HG03442 (cell line): ENCODE measurements around the gene EIF1AD.

Experiments
- ATAC-seq: cut with Tn5 transposase; IDR thresholded peaks from one replicate; pipeline ENCODE4 v1.9.1; 2021; ENCODE audit warnings: mild to moderate bottlenecking, moderate library complexity; ENCODE audit not compliant: unreplicated experiment

Gene EIF1AD

DNA sequence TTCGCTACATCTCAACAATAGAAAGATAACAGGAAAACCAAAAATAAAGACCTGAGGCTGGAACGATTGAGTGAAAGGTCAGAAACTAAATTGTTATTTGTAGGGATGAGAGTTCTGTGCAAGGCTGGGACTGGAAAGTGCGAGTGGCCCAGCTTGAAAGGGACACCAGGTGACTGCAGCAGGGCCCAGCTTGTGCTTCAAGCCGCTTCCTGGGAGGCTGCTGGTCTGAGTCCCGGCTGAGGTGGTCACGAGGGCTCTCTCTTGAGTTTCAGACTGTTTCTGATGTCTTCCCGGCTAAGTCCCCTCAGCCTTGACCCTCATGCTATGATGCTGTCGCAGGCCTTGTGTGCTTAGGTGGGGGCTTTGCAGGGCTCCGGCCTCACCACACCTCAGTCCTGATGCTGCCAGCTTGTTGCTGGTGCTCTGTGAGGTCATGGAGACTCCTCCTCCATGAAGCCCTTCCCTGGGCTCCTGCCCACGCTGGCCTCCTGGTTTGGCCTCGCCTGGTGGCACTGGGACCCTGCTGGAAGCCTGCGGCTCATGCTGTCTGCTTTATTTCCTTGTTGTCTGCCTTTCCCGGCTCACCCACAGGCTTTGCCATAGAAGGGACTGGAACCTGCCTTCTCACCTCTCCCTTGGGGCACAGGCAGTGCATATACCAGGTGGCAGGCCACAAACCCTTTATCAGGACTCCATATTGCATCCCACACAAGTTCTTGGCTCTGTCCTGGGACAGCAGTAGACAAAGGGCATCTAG, 4.4 kb upstream of the EIF1AD start:
- ATAC-seq, result no peak

DNA sequence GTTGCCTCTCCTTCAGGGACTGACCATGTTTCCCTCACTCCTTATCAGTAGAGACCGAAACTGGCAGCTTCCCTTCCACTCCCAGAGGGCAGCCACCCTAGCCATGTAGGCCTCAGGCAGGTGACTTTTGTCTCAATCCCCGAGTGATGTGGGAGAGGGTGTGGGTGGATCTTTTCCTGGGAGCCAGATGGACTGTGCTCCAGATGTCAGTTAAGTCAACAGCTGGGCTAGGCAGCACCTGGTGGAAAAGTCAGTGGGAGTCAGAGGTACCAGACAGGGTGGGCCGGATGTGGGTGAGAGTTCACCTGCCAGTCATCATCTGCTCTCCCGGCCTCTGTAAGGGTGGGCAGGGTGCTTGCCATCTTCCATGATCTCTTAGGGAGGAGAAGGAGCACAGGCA, 2.2 kb upstream of the EIF1AD start:
- no peak for ATAC-seq

DNA sequence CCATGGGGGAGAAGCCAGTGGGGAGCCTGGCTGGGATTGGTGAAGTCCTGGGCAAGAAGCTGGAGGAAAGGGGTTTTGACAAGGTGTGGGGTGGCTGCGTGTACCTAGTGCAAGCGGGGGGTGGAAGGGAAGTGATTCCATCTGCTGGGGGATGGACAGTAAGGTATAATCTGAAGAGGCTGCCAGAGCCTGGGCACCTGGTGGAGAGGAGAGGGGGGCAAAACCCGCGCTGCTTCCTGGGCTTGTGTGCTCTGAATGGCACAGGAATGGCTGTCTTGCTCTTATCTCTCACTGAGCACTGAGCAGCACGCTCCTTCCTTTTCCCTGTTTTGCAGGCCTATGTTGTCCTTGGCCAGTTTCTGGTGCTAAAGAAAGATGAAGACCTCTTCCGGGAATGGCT, 1.3 kb upstream of the EIF1AD start:
- no peak for ATAC-seq

DNA sequence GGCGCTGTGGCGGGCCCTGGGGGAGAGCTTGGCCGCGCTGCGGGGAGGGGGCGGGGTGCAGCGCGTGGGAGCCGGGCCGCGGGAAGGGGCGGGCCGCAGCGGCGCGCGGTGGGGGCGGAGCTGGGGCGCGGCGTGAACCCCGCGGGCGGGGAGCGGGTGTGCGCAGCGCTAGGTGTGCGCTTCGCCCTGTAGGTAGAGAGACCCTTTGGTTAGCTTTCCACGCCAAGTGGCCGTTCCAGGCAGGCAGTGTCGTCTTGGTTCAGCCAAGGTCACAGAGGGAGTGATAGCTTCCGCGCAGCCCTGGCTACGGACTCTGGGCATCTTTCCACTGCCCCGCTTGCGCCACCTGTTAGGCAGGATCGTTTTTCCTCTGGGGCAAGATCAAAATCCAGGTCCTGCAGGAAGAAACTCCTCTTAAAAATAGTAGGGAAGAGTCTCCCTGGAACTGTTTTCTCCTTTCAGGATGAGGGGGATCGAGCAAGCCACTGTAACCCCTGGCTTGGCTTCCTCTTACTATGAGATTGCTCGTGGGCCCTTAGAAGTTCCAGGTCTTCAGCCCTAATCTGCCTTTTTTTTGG, 780 bp upstream of the EIF1AD start:
- ATAC-seq, result peak; percentile 39

DNA sequence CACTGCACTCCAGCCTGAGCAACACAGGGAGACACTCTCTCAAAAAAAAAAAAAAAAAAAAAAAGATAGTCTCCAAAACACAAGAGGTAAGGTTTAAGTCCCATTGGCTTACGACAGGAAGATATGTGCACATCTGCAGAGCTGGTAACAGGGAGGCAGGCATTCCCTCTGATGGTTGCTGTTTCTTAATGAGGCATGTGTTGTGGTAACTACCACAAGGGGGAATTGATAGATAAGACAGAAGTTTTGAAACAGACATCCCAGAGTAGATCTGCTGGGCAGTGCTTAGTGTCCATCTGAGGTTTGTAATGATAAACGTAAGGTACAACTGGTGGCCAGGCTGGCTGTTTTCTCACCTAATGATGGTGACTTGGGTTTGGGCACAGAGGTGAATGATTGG, 4.7 kb downstream of the EIF1AD start:
- no peak for ATAC-seq

DNA sequence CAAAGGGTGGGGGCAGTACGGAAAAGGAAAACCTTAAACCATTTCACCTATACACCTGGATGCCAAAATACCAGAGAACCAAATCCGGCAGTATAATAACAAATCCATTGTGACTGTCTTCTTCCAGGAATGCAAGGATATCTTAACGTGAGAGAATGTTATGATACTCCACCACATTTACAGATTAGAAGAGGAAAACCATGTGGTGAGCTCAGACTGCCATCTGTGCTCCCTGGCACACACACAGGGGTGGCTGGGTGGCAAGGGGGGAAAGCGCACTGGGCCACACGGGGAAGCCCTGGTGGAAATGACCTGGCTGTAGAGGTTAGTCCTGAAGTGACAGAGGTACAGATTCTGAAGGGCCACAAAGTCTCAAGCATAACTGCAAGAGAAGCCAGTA, 9.9 kb downstream of the EIF1AD start:
- ATAC-seq, result no peak

DNA sequence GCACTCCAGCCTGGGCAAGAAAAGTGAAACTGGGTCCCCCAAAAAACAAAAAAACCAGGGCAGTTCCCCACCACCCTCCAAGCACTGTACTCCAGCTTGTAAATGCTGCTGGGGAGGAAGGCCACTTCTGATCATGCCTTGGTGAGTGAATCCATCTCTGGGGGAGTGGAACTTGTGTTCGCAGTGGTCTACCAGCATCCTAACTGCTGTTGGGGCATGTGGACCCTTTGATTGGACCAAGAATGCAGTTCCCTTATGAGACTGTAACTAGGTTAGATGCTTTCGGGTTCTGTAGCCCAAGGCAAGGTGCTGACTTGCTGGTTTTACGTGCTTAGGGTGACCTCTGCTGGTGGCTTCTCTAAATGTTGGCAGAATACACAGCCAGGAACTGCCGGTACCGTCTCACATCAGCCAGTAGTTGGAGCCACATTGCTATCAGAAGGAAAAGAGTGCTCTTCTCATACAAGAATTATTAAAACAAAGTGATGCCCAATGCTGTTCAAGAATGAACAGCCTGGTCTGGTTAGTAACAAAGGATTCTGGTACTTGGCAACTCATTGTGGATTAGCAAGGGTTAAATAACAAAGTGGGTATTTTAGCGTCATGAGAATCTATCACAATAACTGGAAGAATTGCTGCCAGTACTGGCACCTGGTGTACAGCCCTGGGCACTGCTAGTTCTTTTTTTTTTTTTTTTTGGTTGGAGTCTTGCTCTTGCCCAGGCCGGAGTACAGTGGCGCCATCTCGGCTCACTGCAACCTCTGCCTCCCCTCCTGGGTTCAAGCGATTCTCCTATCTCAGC, 13.0 kb downstream of the EIF1AD start:
- ATAC-seq, result peak; percentile 86

DNA sequence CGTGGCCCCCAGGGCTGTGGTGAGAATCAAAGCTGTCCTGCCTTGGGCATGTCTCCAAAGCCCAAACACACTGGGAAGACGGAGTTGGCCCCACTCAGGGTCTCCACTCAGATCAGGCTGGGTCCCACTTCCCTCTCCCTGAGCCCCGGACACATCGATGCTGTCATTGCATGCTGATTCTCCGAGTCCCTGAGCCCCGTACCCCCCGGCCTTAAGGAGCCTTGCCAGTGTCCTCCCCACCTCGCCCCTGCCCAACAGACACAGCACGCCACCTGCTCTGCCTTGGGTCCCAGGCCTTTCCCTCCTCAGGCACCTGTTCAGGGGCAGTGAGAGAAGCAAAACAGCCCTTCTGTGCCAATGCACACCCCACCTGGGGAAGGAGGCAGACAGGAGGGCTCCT, 14.6 kb downstream of the EIF1AD start:
- no peak for ATAC-seq

DNA sequence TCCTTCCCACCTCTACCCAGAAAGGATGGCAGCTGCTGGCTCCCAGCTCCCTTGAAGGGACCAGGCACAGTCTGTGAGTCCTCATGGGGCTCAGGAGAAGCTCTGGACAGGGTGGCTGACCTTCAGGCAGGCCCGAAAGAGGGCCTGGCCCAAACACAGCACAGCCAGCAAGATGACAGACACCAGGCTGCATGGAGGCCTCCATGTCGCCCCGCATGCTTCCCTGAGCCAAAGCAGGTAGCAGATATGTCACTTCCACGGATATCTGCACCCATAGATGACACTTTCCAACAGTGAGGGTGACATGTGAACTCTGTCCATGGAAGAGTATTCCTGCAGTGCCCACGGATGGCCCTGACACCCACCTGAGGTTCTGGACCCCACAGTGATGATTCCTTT, 18.4 kb downstream of the EIF1AD start:
- no peak for ATAC-seq

DNA sequence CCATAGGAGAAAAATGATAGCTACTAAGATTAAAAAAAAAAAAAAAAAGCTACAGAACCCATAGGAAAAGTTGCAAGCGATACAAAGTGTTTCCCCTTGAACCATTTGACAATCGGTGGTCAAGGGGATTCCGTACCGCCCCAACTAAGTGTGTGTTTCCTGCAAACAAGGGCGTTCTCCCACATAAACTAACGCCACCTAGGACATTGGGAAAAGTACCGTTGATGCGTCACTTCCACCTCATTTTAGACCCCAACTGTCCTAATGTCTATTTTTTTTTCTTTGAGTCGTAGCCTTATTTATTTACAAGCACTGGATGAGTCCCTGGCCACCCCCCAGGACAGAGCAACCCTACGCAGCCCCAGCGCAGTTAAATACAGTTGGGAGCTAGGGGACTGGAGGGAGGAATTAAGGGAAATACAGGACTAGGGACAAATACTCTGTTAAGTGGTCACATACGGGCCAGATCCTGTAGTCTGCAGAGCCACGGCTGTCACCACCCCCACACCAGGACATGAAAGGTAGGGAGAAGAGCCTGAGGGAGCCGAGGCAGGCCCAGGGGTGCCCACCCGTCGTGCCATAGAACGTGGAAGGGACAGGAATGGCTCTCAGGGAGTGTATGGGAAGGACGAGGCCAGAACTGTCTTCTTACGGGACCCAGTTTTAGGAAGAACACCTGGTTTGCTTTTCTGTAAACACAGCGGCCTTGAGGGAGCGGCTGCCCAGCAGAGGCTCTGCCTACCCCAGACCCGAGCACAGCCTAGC, 19.0 kb downstream of the EIF1AD start:
- ATAC-seq, result no peak

DNA sequence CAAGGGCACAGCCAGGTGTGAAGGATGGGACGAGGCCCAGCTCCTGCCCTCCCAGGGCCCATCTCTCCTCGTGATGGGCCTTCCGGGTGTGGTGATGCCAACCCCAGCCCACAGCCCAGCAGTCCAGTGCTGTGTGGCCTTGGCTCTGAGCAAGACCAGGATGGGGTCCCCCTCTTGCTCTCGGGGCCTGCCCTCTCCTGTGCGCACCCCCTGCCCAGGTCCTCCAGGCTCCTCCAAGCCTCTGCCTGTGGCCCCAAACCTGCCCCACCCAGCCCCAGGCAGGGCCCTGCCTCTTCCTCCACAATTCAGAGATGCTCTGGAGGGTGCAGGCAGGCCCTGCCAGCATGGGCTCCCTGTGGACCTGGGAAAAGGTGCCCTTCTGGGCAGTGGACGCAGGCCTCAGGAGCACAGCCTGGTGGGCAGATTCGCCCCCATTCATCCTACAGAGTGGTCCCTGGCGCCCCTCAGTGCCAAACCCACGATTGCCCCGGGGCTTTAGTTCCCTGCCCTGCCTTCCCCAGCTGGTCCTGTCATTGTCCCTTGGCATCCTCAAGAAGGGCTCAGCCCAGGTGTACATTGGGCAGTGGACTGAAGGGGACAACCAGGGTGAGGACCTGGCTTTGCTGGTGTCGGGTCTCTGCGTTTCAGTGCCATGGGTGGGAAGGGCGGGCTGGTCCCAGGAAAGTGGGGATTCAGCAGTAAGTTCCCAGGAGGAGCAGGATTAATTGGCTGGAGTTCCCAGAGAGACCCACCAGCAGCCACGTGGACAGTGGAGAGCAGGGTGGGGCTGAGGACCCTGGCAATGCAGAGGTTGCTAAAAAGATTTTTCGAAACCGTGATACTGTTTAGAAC, 19.8 kb downstream of the EIF1AD start:
- no peak for ATAC-seq

DNA sequence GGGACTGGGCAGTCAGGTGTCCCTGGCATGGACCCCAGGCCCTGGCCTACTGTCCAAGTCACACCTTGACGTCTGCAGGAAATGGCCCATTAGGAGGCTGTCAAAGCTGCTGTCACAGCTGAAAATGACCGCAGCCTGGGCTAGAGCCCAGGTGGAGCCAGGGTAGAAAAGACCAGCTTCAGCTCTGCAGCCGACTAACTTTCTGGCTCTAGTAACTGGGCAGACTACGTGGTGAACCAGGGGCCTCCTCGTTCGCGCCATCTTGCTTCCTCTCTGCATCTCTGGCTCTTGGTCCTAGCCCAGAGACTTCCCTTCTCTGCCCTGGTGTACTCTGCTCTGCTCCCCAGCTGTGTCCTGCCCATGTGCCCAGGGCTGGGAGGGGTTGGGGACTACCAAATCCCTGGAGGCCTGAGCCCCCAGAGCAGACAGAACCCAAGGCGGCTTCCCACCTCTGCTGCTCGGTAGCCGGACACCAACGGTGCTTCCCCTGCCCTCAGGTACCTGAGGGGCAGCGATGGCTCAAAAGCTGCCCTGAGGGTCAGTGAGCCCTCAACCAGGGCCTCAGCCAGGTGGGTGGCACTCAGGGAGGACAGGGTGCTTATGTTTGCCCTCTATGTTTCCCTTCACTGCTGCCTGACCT, 20.7 kb downstream of the EIF1AD start:
- no peak for ATAC-seq

DNA sequence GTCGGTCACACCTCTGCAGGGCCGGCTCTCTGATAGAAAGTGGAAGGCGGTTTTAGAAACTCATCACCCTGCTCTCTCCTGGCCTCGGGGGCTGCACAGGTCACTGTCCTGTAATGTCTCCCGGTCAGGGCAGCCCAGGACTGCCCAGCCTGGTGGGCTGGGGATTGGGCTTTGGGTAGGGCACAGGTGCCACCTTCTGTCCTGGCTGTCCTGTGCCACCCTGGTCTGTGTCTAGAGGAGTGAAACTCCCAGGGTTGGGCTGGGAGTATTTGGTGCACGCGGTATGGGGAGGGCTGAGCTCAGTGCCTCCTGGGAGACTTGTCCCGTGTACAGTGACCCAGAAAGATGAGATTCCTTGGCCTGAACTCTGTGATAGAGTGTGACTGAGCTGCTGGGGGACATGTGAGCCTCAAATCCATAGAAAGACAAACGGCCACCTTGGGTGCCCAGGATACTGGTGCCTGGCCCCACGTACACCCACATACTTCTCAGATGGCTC, 22.6 kb downstream of the EIF1AD start:
- ATAC-seq, result no peak

DNA sequence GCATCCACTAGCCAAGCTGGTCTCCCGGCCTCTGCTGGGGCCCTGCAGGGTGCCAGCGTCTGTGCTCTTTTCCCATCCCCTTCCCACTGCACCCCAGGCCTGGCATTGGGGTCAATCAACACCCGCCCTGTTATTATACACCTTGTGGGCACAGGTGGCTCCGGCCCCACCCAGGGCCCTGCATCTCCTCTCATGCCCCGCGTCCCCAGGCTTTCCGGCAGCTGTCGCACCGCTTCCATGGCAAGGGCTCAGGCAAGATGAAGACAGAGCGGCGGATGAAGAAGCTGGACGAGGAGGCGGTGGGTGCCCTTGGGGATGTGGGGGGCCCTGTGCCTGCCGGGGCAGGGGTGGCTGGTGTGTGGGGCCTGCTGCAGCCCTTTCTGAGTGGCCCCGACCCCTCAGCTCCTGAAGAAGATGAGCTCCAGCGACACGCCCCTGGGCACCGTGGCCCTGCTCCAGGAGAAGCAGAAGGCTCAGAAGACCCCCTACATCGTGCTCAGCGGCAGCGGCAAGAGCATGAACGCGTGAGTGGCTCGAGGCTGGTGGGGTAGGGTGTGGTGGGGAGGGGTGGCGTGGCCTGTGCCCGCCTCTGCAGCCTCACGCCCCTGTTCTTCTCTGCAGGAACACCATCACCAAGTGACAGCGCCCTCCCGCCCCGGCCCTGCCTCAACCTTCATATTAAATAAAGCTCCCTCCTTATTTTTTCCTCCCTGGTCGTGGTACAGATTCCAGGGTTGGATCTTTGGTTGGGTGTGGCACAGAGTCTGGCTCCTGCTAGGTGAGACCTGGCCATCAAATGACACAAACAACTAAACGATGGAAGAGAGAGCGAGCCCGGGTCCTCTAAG, 23.3 kb downstream of the EIF1AD start:
- no peak for ATAC-seq

DNA sequence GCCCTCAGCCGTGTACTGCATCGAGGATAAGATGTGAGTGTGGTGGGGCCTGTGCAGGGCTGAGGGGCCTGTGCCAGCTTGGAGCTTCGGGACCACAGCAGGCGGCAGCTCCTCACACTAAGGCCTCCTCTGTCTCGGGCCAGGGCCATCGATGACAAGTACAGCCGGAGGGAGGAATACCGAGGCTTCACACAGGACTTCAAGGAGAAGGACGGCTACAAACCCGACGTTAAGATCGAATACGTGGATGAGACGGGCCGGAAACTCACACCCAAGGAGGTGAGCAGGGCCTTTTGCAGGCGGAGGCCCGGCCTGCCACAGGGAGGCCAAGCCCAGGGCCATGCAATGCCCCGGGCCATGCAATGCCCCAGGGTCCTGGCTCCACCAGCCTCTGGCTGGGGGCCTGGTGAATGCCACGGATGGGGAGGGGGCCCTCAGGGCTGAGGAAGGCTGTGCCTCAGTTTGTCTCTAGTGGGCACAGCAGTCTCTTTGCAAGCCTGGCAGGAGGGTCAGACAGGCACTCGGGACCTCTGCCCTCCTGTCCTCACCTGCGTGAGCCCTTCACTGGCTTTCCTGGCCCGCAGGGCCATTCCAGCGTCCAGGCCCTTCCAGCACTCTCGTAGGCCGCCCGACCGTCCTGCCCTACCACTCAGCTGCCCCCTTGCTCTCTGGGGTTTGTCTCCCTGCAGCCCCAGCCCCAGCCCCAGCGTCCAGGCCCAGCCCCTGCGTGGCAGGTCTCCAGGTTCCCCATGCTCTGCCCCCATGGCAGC, 24.2 kb downstream of the EIF1AD start:
- ATAC-seq, result no peak

DNA sequence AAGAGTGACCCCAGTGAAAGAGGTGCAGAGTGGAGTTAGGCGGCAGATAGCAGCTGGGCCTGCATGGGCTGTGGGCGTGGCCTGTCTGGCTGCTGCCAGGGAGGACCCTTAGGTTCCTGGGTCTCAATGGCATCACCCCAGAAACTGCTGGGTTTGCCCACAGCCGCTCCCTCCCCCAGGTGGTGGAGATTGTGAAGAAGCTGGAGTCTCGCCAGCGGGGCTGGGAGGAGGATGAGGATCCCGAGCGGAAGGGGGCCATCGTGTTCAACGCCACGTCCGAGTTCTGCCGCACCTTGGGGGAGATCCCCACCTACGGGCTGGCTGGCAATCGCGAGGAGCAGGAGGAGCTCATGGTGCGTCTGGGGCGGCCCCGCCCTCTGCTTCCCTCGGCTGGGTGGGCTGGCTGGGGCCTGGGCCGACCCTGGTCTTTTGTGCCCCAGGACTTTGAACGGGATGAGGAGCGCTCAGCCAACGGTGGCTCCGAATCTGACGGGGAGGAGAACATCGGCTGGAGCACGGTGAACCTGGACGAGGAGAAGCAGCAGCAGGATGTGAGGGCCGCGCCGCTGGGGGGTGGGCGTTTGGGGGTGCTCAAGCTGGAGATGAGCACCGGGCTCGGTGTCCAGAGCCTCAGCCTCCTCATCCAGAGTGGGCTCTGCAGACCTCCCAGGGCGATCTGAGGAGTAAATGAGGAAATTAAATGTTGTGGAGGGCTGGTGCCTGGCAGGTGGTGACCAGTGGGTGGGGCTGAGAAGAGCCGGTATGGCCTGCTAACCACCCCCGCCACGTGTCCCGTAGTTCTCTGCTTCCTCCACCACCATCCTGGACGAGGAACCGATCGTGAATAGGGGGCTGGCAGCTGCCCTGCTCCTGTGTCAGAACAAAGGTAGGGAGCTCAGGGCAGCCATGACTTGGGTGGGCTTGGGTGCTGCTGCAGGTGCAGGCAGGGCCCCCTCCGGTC, 25.5 kb downstream of the EIF1AD start:
- ATAC-seq, result no peak

DNA sequence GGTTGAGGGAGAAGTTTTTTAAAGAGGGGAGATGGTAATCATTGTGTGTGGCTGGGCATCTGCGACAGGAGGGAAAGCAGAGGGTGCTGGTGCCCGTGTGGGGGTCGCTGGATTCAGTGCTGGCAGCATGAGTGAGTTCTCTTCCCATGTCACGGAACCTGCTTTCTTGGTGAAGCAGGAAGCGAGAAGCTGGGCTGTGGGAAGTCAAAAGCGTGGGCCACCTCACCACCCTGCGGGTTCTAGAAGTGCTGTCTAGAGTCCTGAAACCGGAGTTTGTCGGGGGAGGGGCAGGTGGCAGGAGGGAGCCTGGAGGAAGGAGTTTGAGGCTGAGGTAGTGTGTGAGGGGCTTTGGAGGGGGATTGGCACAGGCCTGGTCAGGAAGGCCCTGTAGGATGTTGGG, 26.2 kb downstream of the EIF1AD start:
- ATAC-seq, result no peak
